ENCODE results near the gene ZNF576.
"Not testable (repeated sequence)": the region's sequence is repeated elsewhere in the genome, so short reads cannot be mapped to it uniquely, and the experiment has no call there.

Gene ZNF576, protein sequence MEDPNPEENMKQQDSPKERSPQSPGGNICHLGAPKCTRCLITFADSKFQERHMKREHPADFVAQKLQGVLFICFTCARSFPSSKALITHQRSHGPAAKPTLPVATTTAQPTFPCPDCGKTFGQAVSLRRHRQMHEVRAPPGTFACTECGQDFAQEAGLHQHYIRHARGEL

DNA sequence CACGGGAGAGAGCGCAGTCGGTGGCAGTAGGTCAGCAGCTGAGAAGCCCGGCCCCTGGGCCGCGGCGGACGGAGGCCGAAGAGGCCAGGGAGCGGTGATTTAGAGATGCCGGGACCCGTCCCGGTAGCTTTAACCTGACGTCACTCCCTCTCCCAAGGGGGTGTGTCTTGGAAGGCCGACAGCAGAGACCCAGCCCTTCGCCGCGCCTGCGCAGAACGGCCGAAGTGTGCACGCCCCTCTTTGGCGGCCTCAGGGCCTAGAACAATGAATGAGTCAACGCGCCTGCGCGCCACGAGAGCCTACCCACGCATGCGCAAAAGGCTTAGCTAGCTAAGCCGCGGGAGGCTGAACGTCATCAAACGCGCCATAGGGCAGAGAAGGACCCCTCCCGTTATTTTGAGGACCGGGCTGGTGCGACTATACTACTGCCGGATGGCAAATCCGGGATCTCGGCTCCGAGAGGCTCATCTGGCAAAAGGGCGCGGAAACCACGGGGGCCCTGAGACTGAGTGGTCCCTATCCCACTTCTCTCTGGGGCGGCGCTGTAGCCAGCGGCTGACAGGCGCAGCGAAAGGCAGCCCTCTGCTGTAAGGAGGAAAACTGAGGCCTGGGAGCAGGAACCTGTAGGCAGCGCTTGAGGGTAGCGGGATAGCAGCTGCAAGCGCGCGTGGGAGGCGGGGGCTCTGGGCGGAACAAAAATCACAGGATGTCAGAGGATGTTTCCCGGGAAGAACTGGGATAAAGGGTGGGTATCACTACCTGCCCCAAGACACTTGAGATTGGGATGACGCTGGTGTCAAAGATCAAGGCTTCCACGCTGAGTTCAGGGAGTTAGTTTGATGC, at the start of gene ZNF576, which contains the start of gene IRGQ:
TSS of gene ZNF576 (plus strand) at position 597 of the 843 bp plus-strand sequence. CDS start 514 bp downstream, outside the sequence.
TSS of gene IRGQ (minus strand) at position 136 of the 843 bp plus-strand sequence. CDS start 796 bp downstream, outside the sequence.
- peak; percentile 99 for DNase-seq (ENCODE audit: low spot score)

DNA sequence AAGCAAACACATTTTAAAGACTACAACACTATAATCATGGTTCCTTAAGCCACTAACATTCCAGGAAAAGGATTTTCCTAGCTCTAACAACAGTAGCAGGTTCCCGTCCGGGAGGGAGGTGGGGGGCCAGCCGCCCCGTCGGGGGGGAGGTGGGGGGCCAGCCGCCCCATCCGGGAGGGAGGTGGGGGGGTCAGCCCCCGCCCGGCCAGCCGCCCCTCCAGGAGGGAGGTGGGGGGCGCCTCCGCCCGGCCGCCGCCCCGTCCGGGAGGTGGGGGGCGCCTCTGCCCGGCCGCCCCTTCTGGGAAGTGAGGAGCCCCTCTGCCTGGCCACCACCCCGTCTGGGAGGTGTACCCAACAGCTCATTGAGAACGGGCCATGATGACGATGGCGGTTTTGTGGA, 48.5 kb upstream of the ZNF576 start:
- not testable (repeated sequence) for DNase-seq (ENCODE audit: low spot score)

GRCh38 chr19:43548706-43549105, 47.7 kb upstream of the ZNF576 start:
- DNase-seq (ENCODE audit: low spot score) = no peak

DNA sequence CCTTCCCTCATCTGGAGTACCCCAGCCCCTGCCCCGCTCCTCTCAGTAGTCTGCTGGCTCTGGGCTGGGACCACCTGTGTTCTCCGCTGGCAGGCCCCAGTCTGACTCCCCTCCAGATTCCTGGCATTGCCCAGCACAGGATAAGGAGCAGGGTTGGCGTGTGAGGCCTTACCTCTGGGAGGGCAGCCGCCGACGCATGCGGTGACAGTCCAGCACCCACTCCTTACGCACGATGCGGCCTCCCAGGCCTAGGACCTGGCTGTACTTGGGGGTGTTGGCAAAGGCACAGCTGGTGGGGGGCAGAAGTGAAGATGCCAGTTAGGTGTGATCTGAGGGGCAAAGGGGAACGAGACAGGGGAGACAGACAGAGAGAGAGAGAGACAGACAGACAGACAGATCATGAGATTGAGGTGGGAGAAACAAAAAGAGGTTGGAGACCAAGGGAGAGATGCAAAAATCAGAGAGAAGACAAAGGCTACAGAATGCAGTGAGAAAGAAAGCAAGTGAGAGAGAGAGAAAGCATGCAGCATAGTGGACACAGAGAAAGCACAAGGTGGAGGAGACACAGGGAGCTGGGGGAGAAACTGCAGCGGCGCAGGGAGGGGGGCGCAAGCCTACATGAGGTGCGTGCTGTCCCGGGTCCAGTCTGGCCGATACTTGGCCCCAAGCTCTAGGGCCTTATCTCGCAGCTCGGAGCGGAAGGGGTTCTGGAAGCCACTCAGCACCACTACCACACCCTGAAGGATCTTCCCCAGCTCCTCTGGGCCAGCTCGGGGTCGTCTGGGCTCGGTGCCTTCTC, 44.8 kb upstream of the ZNF576 start:
- no peak for DNase-seq (ENCODE audit: low spot score)

DNA sequence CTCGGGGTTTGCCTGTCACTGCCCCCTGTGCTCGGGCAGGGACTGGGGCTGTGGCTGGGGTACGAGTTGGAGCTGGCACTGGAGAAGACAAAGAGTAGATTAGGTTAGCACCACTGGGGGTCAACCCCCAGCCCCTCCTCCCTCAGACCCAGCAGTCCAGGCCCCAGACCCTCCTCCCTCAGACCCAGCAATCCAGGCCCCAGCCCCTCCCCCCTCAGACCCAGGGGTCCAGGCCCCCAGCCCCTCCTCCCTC, 44.3 kb upstream of the ZNF576 start:
- no peak for DNase-seq (ENCODE audit: low spot score)

- DNase-seq (ENCODE audit: low spot score) = no peak
Measured at GRCh38 chr19:43552616-43553015, 43.8 kb upstream of the ZNF576 start.

DNA sequence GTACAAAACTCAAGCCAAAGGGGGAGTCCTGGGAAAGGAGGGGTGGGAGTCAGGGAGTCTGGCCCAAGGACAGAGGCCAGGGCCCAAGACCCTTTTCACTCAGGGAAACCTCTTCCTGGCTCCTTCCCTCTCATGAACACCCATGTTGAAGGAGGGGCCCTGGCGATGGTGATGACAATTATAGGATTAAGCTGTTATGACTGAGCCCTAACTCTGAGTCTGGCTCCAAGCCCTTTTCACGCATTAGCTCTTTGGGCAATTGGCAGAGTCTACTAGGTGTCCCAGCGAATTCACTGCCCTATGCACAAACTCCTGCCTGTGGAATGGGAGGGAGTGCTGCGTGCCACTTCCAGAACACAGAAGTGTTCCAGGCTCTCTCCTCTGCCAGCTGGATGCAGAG, 42.7 kb upstream of the ZNF576 start:
- no peak for DNase-seq (ENCODE audit: low spot score)

DNA sequence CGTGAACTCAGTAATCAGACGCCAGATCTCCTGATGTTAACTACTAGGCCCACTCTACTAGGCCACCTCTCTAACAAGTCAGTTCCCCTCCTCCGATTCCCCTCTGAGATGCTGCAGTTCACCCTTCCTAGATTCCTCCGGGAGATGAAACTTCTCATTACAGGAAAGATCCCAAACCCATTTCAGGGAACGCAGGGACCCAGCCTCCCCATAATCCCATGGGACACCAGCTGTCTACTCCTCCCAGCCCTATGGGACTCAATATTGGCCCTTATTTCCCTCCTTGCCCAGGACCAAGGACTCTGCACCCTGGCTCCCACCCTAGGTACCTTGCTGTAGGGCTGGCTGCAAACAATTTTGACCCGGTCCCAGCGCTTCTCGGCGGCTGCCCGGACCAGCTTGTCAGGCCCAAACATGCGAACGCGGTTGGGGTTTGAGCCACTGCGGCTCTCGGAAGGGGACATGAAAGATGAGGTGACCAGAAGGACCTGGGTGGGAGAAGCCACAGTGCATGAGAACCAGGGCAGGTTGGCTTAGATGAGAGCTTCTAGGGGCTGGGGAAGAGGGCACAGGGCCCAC, 42.0 kb upstream of the ZNF576 start:
- no peak for DNase-seq (ENCODE audit: low spot score)

DNA sequence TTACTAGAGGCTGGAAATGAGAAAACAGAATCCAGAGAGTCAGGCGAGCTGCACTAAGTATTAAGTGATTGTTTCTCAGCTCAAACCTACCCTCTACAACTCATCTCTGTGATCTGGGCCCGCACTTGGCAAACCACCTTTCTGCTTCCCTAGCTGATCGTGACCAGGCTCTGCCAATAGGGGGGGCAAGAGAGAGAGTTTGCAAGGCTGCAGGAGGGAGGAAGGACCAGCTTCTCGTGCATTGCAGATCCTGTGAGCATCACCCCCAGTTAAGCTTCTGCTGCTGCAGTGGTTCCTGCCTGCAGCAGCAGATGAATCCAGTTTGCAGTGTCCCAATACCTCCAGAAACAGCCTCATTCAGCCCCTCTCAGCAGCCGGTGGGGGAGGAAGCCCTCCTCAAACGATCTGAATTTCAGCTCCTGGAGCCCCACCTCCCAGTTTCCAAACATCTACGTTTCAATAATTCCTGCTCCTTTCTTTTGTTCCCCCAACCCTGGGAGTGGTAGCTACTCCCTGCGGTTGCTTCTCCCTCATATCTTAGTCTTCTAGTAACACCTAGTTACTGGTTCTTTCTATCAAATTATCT, 41.1 kb upstream of the ZNF576 start:
- DNase-seq (ENCODE audit: low spot score) = peak; percentile 77

- no peak for DNase-seq (ENCODE audit: low spot score)
Measured at GRCh38 chr19:43560687-43561086, 35.7 kb upstream of the ZNF576 start.

- DNase-seq (ENCODE audit: low spot score) = no peak
Measured at GRCh38 chr19:43561139-43561970, 35.0 kb upstream of the ZNF576 start.

DNA sequence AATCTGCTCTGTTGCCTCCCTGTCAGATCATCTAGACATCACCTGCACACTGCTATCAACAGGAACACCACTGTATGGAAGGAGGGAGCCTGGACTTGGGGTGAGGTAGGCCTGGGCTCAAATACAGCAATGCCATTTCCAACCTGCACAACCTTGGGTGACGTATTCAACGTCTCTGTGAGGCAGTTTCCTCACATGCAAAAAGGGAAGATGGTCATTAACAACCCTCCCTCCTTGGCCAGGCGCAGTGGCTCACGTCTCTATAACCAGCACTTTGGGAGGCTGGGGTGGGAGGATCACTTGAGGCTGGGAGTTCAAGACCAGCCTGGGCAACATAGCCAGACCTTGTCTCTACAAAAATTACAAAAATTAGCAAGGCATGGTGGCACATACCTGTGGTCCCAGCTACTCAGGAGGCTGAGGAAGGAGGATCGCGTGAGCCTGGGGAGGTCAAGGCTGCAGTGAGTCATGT, 34.1 kb upstream of the ZNF576 start:
- DNase-seq (ENCODE audit: low spot score) = no peak

DNA sequence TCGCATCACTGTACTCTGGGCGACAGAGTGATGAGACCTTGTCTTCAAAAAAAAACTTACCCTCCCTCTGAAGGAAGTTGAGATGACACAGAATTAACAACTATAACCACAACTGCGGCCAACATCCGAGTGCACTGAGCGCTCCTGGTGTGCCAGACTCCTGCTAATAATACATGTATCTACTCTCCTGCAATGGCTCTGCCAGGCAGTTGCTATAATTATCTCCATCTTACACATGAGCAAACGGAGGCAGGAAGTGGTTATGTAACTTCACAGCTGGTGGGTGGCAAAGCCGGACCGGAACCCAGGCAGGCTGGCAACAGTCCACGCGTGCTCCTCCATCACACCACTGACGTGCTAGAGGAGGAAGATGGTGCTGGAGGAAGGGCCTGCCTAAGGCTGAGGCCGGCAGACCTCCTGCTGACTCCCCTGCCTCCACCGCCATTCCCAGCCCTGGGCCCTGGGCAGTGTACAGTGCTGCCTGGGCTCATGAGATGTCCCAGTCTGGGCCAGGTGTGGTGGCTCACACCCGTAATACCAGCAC, 33.6 kb upstream of the ZNF576 start:
- peak; percentile 56 for DNase-seq (ENCODE audit: low spot score)

DNA sequence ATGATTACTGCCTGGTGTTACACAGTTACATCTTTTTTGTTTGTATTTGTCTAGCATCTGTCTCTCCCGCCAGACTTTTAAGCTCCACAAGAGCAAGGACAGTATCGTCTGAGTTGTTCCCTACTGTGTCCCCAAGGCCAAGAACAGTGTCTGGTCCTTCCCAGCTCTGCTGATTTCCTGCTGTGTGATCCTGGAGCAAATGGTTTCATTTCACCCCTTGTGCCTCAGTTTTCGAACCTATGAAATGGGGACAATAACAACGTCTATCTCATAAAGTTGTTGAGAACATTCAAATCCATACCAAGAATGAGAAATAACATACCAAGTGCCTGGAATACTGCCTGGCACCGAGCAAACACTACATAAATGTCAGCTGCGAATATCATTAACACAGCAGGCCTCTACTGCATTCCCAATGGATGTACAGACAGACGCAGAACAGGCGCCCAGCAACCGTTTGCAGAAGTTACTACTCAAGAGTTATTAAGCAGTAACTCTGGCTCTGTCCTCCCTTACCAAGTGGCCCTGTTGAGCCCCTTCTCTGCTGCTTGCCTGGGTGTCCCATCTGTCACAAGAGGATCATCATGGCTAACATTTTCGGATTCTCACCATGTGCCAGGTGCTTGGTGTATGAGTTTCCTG, 32.5 kb upstream of the ZNF576 start:
- DNase-seq (ENCODE audit: low spot score) = no peak

DNA sequence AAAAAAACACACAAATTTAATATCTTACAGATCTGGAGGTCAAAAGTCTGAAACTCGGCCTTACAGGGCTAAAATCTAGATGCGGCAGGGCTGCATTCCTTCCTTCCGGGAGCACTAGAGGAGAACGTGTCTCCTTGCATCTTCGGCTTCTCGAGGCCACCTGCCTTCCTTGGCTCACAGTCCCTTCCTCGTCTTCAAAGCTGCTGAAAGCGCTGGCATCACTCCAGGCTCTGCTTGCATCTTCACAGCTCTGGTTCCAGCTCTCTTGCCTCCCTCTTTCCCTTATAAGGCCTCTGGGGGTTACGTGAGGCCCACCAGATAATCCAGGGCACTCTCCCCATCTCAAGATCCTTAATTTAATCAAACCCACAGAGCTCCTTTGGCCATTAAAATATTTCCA, 31.6 kb upstream of the ZNF576 start:
- DNase-seq (ENCODE audit: low spot score) = no peak

DNA sequence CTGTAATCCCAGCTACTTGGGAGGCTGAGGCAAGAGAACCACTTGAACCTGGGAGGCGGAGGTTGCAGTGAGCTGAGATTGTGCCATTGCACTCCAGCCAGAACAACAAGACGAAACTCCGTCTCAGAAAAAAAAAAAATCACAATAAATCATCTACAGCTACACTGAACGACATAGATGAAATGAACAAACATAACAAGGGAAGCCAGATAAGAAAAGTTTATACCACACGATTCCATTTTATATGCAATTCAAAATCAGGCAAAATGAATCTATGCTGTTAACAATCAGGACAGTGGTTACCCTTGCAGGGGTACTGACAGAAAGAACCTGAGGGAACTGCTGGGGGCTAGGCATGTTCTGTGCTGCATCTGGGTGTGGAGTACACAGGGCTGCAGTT, 26.7 kb upstream of the ZNF576 start:
- DNase-seq (ENCODE audit: low spot score) = no peak

DNA sequence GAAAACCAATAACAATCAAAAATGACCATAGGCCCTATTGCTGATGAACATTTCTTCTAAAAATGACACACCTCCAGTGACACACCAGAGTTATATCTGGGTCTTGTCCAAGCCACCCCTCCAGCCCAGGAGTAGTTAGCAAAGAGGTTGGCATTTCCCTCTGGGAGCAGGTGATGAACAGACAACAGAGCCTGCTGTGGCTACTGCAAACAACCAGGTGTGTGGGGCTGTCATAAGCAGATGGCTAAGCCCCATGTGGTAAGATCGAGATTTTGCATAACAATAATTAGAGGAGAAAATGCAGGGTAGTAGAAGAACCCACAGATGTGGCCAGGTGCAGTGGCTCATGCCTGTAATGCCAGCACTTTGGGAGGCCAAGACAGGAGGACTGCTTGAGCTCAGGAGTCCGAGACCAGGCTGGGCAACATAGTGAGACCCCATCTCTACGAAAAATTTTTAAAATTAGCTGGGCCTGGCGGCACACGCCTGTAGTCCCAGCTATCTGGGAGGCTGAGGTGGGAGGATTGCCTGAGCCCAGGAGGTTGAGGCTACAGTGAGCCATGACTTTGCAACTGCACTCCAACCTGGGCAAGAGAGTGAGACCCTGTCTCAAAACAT, 26.1 kb upstream of the ZNF576 start:
- no peak for DNase-seq (ENCODE audit: low spot score)

- DNase-seq (ENCODE audit: low spot score) = no peak
Measured at GRCh38 chr19:43572171-43572588, 24.2 kb upstream of the ZNF576 start.

- DNase-seq (ENCODE audit: low spot score) = no peak
Measured at GRCh38 chr19:43574424-43575155, 21.8 kb upstream of the ZNF576 start.
